KOPT-K1 (cell line): Measurements from ENCODE around the gene JAZF1.
"Not testable (repeated sequence)": the region's sequence is repeated elsewhere in the genome, so short reads cannot be mapped to it uniquely, and the experiment has no call there.

Experiments
- H3K27ac ChIP-seq: fragments of 200-600 bp; sonication (generic); 2 replicates; pipeline ENCODE4 v1.5.1; 2016; ENCODE audit warnings: antibody characterized with exemption, mild to moderate bottlenecking, low read depth, low read length; ENCODE audit not compliant: poor library complexity, severe bottlenecking
- H3K36me3 ChIP-seq: fragments of 200-600 bp; sonication (generic); 2 replicates; pipeline ENCODE4 v1.5.1; 2017; ENCODE audit warnings: antibody characterized with exemption, mild to moderate bottlenecking, low read length, moderate library complexity; ENCODE audit not compliant: insufficient read depth
- H3K9me3 ChIP-seq: fragments of 200-600 bp; sonication (generic); 2 replicates; pipeline ENCODE4 v1.5.1; 2017; ENCODE audit warnings: antibody characterized with exemption, low read length, mild to moderate bottlenecking; ENCODE audit not compliant: insufficient read depth, poor library complexity, severe bottlenecking

Gene JAZF1

GRCh38 chr7:27869056-27869455, 311.5 kb downstream of the JAZF1 start:
- Histone ChIP-seq H3K27ac (no peak overlapping the region), H3K9me3 (no peaks in the 10 kb centered on the region), H3K36me3 (no peaks in the 10 kb centered on the region)

GRCh38 chr7:27868131-27868550, 312.5 kb downstream of the JAZF1 start:
- H3K9me3 ChIP-seq: no peaks in the 10 kb centered on the region

GRCh38 chr7:27866828-27867672, 313.5 kb downstream of the JAZF1 start:
- Histone ChIP-seq H3K9me3 (no peaks in the 10 kb centered on the region), H3K27ac (no peak overlapping the region), H3K36me3 (no peaks in the 10 kb centered on the region)

More at GRCh38 chr7:27868131-27868550, 312.5 kb downstream of the JAZF1 start:
- H3K36me3 ChIP-seq: no peaks in the 10 kb centered on the region
- no peak overlapping the region for H3K27ac ChIP-seq

GRCh38 chr7:27866256-27866655, 314.3 kb downstream of the JAZF1 start:
- Histone ChIP-seq H3K27ac (no peak overlapping the region), H3K36me3 (no peaks in the 10 kb centered on the region), H3K9me3 (no peaks in the 10 kb centered on the region)

- Histone ChIP-seq H3K27ac (no peak overlapping the region), H3K9me3 (no peaks in the 10 kb centered on the region), H3K36me3 (no peaks in the 10 kb centered on the region)
Observed at GRCh38 chr7:27863880-27864279, 316.7 kb downstream of the JAZF1 start.

- H3K36me3 ChIP-seq: no peaks in the 10 kb centered on the region
- H3K9me3 ChIP-seq: peaks cover 8% of the 10 kb centered on the region
- H3K27ac ChIP-seq: no peak overlapping the region
Observed at GRCh38 chr7:27861747-27862146, 318.8 kb downstream of the JAZF1 start.

- H3K36me3 ChIP-seq: no peaks in the 10 kb centered on the region
- peaks cover 8% of the 10 kb centered on the region for H3K9me3 ChIP-seq
- no peak overlapping the region for H3K27ac ChIP-seq
Observed at GRCh38 chr7:27860800-27861199, 319.8 kb downstream of the JAZF1 start.

- not testable (repeated sequence) for H3K27ac ChIP-seq, H3K36me3 ChIP-seq
Observed at GRCh38 chr7:27856703-27857485, 323.7 kb downstream of the JAZF1 start.

GRCh38 chr7:27850531-27850930, 330.1 kb downstream of the JAZF1 start:
- Histone ChIP-seq H3K9me3 (peaks cover 10% of the 10 kb centered on the region), H3K27ac (no peak overlapping the region), H3K36me3 (no peaks in the 10 kb centered on the region)

More at GRCh38 chr7:27856703-27857485, 323.7 kb downstream of the JAZF1 start:
- H3K9me3 ChIP-seq: peaks cover 18% of the 10 kb centered on the region

- Histone ChIP-seq H3K9me3 (no peaks in the 10 kb centered on the region), H3K36me3 (no peaks in the 10 kb centered on the region), H3K27ac (no peak overlapping the region)
Observed at GRCh38 chr7:27846388-27846787, 334.2 kb downstream of the JAZF1 start.

- H3K36me3 ChIP-seq: no peaks in the 10 kb centered on the region
- no peak overlapping the region for H3K27ac ChIP-seq
- H3K9me3 ChIP-seq: no peaks in the 10 kb centered on the region
Observed at GRCh38 chr7:27843584-27844305, 336.9 kb downstream of the JAZF1 start.

GRCh38 chr7:27842851-27843250, 337.7 kb downstream of the JAZF1 start:
- Histone ChIP-seq H3K36me3 (no peaks in the 10 kb centered on the region), H3K27ac (no peak overlapping the region), H3K9me3 (no peaks in the 10 kb centered on the region)

GRCh38 chr7:27842094-27842692, 338.4 kb downstream of the JAZF1 start:
- no peaks in the 10 kb centered on the region for H3K36me3 ChIP-seq
- H3K9me3 ChIP-seq: no peaks in the 10 kb centered on the region
- no peak overlapping the region for H3K27ac ChIP-seq

GRCh38 chr7:27840760-27841364, 339.7 kb downstream of the JAZF1 start:
- H3K36me3 ChIP-seq: no peaks in the 10 kb centered on the region
- H3K9me3 ChIP-seq: no peaks in the 10 kb centered on the region
- no peak overlapping the region for H3K27ac ChIP-seq
